Karpas-422 (cell line): ENCODE results near the gene GCHFR. TPM values are rescaled to one million over a fixed set of nuclear protein-coding genes. Genes with fewer than 3 reads are reported as not detected.

ENCODE experiments used
- DNase-seq: peaks from one replicate; pipeline ENCODE4 v3.0.0-alpha.2; 2015
- H2AFZ ChIP-seq: fragments of 200-600 bp; sonication (generic); 2 replicates; pipeline ENCODE4 v1.6.1; 2014; ENCODE audit warnings: antibody characterized with exemption, low read length, mixed read lengths
- H3K27ac ChIP-seq: fragments of 200-600 bp; sonication (generic); 2 replicates; pipeline ENCODE4 v1.5.1; 2014; ENCODE audit warnings: mild to moderate bottlenecking, low read length, moderate library complexity
- H3K27me3 ChIP-seq: fragments of 200-600 bp; sonication (generic); 2 replicates; pipeline ENCODE4 v1.6.1; 2014; ENCODE audit warnings: low read length, mixed read lengths
- H3K36me3 ChIP-seq: fragments of 200-600 bp; sonication (generic); 2 replicates; pipeline ENCODE4 v1.6.1; 2014; ENCODE audit warnings: low read length, mixed read lengths; ENCODE audit not compliant: insufficient read depth
- H3K4me1 ChIP-seq: fragments of 200-600 bp; sonication (generic); 2 replicates; pipeline ENCODE4 v1.6.1; 2014; ENCODE audit warnings: mild to moderate bottlenecking, low read length, mixed read lengths
- H3K4me2 ChIP-seq: fragments of 200-600 bp; sonication (generic); 2 replicates; pipeline ENCODE4 v1.6.1; 2014; ENCODE audit warnings: low read length, low read depth, mild to moderate bottlenecking; ENCODE audit not compliant: poor library complexity, severe bottlenecking
- H3K4me3 ChIP-seq: fragments of 200-600 bp; sonication (generic); 2 replicates; pipeline ENCODE4 v1.5.1; 2014; ENCODE audit warnings: mild to moderate bottlenecking, antibody characterized with exemption, low read length, mixed read lengths
- H3K79me2 ChIP-seq: fragments of 200-600 bp; sonication (generic); 2 replicates; pipeline ENCODE4 v1.6.1; 2014; ENCODE audit warnings: mild to moderate bottlenecking, low read length, mixed read lengths
- H3K9ac ChIP-seq: fragments of 200-600 bp; sonication (generic); 2 replicates; pipeline ENCODE4 v1.6.0; 2014; ENCODE audit warnings: low read length
- H3K9me2 ChIP-seq: fragments of 200-600 bp; sonication (generic), shearing (Covaris generic); replicated peaks from 2 replicates; pipeline ENCODE4 v1.6.0; 2014; ENCODE audit warnings: mild to moderate bottlenecking, low read length, moderate library complexity; ENCODE audit not compliant: insufficient read depth
- H3K9me3 ChIP-seq: fragments of 300-700, 200-600 bp; sonication (generic); 2 replicates; pipeline ENCODE4 v1.6.1; 2014; ENCODE audit warnings: low read length, mixed read lengths
- H4K20me1 ChIP-seq: fragments of 200-600 bp; sonication (generic); 2 replicates; pipeline ENCODE4 v1.6.1; 2014; ENCODE audit warnings: mild to moderate bottlenecking, antibody characterized with exemption, low read length, low read depth; ENCODE audit not compliant: insufficient read depth
- total RNA-seq: library from RNA; depleted of rRNA; stranded (reverse); fragments of >200 nt; shearing (Covaris generic); gene quantifications from 2 replicates; pipeline ENCODE4 v1.2.3, GENCODE V29; 2014; ENCODE audit warnings: low replicate concordance

The GCHFR gene
- total RNA-seq, 1 experiment from 2014 or later: 173 TPM

DNA sequence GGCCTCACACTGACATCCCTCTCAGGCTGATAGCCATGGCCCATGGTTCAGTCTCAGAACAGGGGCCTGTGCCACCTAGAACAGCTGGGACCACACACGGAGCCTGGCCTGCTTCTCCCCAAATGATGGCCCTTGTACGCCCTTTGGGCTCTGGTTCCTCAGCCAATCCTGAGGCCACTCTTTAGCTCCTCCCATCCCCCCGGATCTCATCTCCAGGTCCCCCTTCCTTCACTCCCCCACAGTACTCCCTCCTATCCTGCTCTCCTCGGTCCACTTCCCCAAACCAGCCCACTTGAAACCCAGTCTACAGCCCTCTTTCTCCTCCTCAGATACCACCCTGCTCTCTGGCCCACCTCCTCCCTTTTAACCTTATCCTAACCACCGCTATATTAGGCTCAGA is 25.3 kb downstream of the GCHFR start:
- H3K4me3 ChIP-seq: no peak overlapping the region
- no peaks in the 10 kb centered on the region for H3K9me3 ChIP-seq
- H3K9me2 ChIP-seq: no peaks in the 10 kb centered on the region
- no peak overlapping the region for H3K4me2 ChIP-seq
- H3K36me3 ChIP-seq: no peaks in the 10 kb centered on the region
- peaks cover 24% of the 10 kb centered on the region for H4K20me1 ChIP-seq
- H3K4me1 ChIP-seq: no peaks in the 10 kb centered on the region
- no peak overlapping the region for H2AFZ ChIP-seq
- no peak overlapping the region for H3K9ac ChIP-seq
- peaks cover 9% of the 10 kb centered on the region; the same call in 1 of the 2 replicates for H3K79me2 ChIP-seq
- H3K27me3 ChIP-seq: no peaks in the 10 kb centered on the region
- DNase-seq: no peak
- no peak overlapping the region for H3K27ac ChIP-seq

DNA sequence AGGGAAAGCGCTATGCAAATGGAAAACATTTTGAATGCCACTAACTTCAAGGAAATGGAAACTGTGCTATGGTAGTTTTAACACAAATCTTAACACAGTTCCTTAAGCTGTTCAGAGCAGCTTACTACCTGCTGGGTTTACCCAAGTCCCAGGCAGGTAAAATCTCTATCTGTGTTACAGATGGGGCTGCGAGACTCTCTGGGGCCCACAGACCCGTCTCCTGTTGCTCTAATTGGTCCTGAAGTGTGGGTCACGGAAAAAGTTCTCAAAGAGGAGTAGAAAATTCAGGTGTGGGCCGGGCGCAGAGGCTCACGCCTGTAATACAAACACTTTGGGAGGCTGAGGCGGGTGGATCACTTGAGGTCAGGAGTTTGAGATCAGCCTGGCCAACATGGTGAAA is 26.1 kb downstream of the GCHFR start:
- Histone ChIP-seq H3K4me2 (no peak overlapping the region), H3K4me1 (no peaks in the 10 kb centered on the region), H3K27me3 (no peaks in the 10 kb centered on the region), H3K36me3 (no peaks in the 10 kb centered on the region), H2AFZ (no peak overlapping the region), H3K9ac (no peak overlapping the region), H4K20me1 (peaks cover 21% of the 10 kb centered on the region), H3K27ac (no peak overlapping the region), H3K9me3 (no peaks in the 10 kb centered on the region), H3K79me2 (peaks cover 9% of the 10 kb centered on the region; the same call in 1 of the 2 replicates), H3K9me2 (no peaks in the 10 kb centered on the region), H3K4me3 (no peak overlapping the region)
- DNase-seq: no peak

GRCh38 chr15:40790718-40791117 is 26.9 kb downstream of the GCHFR start:
- Histone ChIP-seq H3K79me2 (peaks cover 12% of the 10 kb centered on the region), H3K9me2 (no peaks in the 10 kb centered on the region), H3K27me3 (no peaks in the 10 kb centered on the region), H3K4me1 (no peaks in the 10 kb centered on the region), H2AFZ (no peak overlapping the region), H3K4me3 (no peak overlapping the region), H4K20me1 (peaks cover 17% of the 10 kb centered on the region), H3K27ac (no peak overlapping the region), H3K36me3 (no peaks in the 10 kb centered on the region), H3K4me2 (no peak overlapping the region), H3K9ac (no peak overlapping the region), H3K9me3 (no peaks in the 10 kb centered on the region)
- DNase-seq: no peak

DNA sequence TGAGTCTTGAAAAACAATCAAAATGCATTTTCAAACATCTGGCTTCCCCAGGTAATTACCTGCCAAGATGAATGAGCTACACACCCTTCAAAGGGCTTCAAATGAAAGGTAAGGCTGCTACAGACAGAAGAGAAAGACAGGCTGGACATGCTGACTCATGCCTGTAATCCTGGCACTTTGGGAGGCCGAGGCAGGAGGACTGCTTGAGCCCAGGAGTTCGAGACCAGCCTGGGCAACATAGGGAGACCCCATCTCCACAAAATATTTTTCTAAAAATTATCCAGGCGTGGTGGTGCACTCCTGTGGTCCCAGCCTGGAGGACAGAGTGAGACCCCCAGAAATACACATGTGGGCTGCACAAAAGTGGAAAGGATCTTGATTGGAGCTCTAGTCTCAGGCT is 28.5 kb downstream of the GCHFR start:
- no peaks in the 10 kb centered on the region for H3K36me3 ChIP-seq
- DNase-seq: no peak
- H3K9ac ChIP-seq: no peak overlapping the region
- no peaks in the 10 kb centered on the region for H3K27me3 ChIP-seq
- no peak overlapping the region for H3K4me3 ChIP-seq
- no peaks in the 10 kb centered on the region for H3K9me3 ChIP-seq
- peaks cover 12% of the 10 kb centered on the region; the same call in 1 of the 2 replicates for H4K20me1 ChIP-seq
- no peak overlapping the region for H3K4me2 ChIP-seq
- H3K9me2 ChIP-seq: no peaks in the 10 kb centered on the region
- H3K4me1 ChIP-seq: no peaks in the 10 kb centered on the region
- H3K27ac ChIP-seq: no peak overlapping the region
- H3K79me2 ChIP-seq: peaks cover 23% of the 10 kb centered on the region
- H2AFZ ChIP-seq: no peak overlapping the region

- Histone ChIP-seq H3K4me3 (no peak overlapping the region), H3K9me2 (no peaks in the 10 kb centered on the region), H3K4me2 (no peak overlapping the region)
Measured at GRCh38 chr15:40793216-40793989, 29.5 kb downstream of the GCHFR start.

GRCh38 chr15:40796041-40796440 is 32.2 kb downstream of the GCHFR start:
- H3K4me2 ChIP-seq: no peak overlapping the region

More at GRCh38 chr15:40793216-40793989, 29.5 kb downstream of the GCHFR start:
- H4K20me1 ChIP-seq: peaks cover 8% of the 10 kb centered on the region; the same call in 1 of the 2 replicates
- H3K79me2 ChIP-seq: peaks cover 31% of the 10 kb centered on the region
- no peak for DNase-seq
- no peak overlapping the region for H3K27ac ChIP-seq
- H3K4me1 ChIP-seq: no peaks in the 10 kb centered on the region
- no peaks in the 10 kb centered on the region for H3K27me3 ChIP-seq
- no peak overlapping the region for H2AFZ ChIP-seq
- H3K9me3 ChIP-seq: no peaks in the 10 kb centered on the region
- no peak overlapping the region for H3K9ac ChIP-seq
- no peaks in the 10 kb centered on the region for H3K36me3 ChIP-seq

DNA sequence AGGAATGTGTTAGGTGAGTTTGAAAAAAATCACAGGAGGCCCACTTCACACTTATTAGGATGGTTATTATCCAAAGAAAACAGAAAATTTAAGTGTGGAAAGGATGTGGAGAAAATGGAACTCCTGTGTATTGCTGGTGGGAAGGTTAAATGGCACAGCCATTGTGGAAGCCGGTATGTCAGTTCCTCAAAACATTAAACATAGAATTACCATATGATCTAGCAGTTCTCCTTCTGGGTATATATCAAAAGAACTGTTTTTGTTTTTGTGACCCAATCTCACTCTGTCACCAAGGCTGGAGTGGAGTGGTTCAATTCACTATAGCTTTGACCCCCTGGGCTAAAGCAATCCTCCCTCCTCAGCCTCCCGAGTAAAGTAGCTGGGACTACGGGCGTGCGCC is 32.6 kb downstream of the GCHFR start:
- no peak overlapping the region for H2AFZ ChIP-seq
- H3K27ac ChIP-seq: no peak overlapping the region
- no peaks in the 10 kb centered on the region for H3K36me3 ChIP-seq
- no peaks in the 10 kb centered on the region for H4K20me1 ChIP-seq
- H3K79me2 ChIP-seq: peaks cover 37% of the 10 kb centered on the region
- no peaks in the 10 kb centered on the region for H3K27me3 ChIP-seq
- no peak overlapping the region for H3K4me3 ChIP-seq
- DNase-seq: no peak
- H3K4me2 ChIP-seq: no peak overlapping the region
- no peaks in the 10 kb centered on the region for H3K9me2 ChIP-seq
- no peaks in the 10 kb centered on the region for H3K4me1 ChIP-seq
- H3K9me3 ChIP-seq: no peaks in the 10 kb centered on the region
- H3K9ac ChIP-seq: no peak overlapping the region

More at GRCh38 chr15:40796041-40796440, 32.2 kb downstream of the GCHFR start:
- no peak overlapping the region for H3K4me3 ChIP-seq
- no peak for DNase-seq
- no peaks in the 10 kb centered on the region for H3K27me3 ChIP-seq
- H2AFZ ChIP-seq: no peak overlapping the region
- no peaks in the 10 kb centered on the region for H3K36me3 ChIP-seq
- peaks cover 35% of the 10 kb centered on the region for H3K79me2 ChIP-seq
- no peaks in the 10 kb centered on the region for H4K20me1 ChIP-seq
- no peaks in the 10 kb centered on the region for H3K9me3 ChIP-seq
- H3K9me2 ChIP-seq: no peaks in the 10 kb centered on the region
- no peaks in the 10 kb centered on the region for H3K4me1 ChIP-seq
- H3K9ac ChIP-seq: no peak overlapping the region
- H3K27ac ChIP-seq: no peak overlapping the region

GRCh38 chr15:40799523-40799922 is 35.7 kb downstream of the GCHFR start:
- no peaks in the 10 kb centered on the region for H3K36me3 ChIP-seq
- no peaks in the 10 kb centered on the region for H3K4me1 ChIP-seq
- peaks cover 54% of the 10 kb centered on the region for H3K79me2 ChIP-seq
- no peak overlapping the region for H3K9ac ChIP-seq
- H2AFZ ChIP-seq: no peak overlapping the region
- no peaks in the 10 kb centered on the region for H3K27me3 ChIP-seq
- H3K27ac ChIP-seq: no peak overlapping the region
- no peaks in the 10 kb centered on the region for H4K20me1 ChIP-seq
- H3K9me2 ChIP-seq: no peaks in the 10 kb centered on the region
- DNase-seq: no peak
- H3K9me3 ChIP-seq: no peaks in the 10 kb centered on the region
- H3K4me2 ChIP-seq: no peak overlapping the region
- H3K4me3 ChIP-seq: no peak overlapping the region
